HG03520 (cell line): ENCODE results near the gene RTN4R.
"Not testable (repeated sequence)": the region's sequence is repeated elsewhere in the genome, so short reads cannot be mapped to it uniquely, and the experiment has no call there.

Source experiments
- ATAC-seq: cut with Tn5 transposase; IDR thresholded peaks from one replicate; pipeline ENCODE4 v1.9.1; 2021; ENCODE audit warnings: mild to moderate bottlenecking, moderate library complexity; ENCODE audit not compliant: unreplicated experiment

The RTN4R gene

GRCh38 chr22:20272700-20273099 lies 4.6 kb upstream of the RTN4R start:
- ATAC-seq: no peak

DNA sequence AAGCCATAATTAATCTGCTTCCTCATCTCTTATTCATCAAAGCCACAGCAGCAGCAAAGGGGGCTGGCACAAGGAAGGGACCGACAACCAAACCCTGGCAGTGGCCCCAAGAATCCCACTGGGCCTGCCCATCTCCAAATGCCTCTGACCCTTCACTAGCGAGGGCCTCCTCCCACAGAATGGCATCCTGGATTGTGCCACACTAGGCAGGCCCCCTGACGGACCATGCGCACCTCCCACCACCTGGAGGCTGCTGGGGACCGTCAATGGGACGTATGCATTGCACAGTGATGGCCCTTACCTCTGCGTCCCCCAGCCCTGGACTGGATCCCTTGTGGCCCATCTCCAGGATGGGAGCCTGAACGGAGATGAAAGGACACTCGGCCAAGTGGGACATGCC lies 4.1 kb upstream of the RTN4R start:
- no peak for ATAC-seq

GRCh38 chr22:20271114-20271994 lies 3.2 kb upstream of the RTN4R start:
- ATAC-seq: no peak

DNA sequence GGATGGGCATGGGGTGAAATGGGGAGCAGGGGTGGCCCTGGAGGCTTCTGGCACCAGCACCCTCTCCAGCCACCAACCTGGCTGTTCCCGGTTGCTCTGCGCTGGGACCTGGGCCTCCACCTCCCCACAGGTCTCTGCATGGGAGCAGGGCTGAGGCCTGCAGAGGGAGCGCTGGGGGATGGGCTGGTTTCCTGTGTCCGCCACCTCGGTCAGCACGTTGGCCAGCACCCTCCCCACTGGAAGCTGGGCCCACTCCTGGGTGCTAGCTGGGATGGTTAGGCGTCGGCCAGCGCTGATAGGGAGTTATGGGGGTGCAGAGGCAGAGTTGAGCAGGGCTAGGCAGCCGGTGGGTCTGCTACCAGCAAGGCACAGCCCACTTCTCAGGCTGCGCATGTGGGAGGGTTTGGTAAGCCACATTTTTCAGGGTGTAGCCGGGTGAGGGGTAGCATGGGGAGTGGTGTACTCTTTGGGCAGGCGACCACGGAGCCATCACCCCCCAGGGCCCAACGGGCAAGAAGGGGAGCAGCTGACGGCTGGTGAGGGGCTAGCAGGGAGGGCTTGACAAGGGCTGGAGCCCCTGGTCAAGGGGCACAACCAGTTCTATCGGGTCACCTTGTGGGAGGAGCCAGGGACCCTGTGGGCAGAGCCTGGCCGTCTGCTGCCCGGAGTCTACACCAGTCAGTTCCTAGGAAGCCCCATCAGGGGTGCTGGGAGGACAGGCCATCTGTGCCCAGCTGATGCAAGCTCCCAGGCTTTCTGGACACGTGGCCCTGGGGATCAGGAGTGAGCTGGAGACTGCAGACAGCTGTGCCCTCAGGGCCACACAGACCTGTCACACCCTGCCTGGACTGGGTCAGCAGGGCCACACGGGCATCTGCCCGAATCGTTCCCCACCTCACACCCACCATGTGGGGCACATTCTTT lies 2.3 kb upstream of the RTN4R start:
- ATAC-seq: not testable (repeated sequence)

DNA sequence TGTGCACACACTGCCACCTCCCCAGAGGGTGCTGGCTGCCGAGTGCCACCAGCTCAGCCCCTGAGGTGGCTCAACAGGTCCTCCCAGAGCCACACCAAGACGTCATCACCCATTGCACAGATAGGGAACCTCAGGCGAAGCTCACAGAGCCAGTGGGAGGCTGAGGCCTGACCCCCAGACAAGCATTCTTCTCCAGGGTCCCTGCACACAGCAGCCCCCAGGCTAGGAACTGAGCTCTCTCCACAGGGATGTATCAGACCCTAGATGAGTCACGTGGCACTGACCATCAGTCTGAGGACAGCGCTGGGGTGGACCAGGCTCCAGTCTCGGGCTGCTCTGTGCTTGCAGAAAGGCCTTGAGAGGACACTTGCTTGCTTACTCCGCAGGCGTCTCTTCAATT lies 1.6 kb upstream of the RTN4R start:
- ATAC-seq: not testable (repeated sequence)

- not testable (repeated sequence) for ATAC-seq
These were observed 1.1 kb upstream of the RTN4R start for GRCh38 chr22:20269201-20269600.

DNA sequence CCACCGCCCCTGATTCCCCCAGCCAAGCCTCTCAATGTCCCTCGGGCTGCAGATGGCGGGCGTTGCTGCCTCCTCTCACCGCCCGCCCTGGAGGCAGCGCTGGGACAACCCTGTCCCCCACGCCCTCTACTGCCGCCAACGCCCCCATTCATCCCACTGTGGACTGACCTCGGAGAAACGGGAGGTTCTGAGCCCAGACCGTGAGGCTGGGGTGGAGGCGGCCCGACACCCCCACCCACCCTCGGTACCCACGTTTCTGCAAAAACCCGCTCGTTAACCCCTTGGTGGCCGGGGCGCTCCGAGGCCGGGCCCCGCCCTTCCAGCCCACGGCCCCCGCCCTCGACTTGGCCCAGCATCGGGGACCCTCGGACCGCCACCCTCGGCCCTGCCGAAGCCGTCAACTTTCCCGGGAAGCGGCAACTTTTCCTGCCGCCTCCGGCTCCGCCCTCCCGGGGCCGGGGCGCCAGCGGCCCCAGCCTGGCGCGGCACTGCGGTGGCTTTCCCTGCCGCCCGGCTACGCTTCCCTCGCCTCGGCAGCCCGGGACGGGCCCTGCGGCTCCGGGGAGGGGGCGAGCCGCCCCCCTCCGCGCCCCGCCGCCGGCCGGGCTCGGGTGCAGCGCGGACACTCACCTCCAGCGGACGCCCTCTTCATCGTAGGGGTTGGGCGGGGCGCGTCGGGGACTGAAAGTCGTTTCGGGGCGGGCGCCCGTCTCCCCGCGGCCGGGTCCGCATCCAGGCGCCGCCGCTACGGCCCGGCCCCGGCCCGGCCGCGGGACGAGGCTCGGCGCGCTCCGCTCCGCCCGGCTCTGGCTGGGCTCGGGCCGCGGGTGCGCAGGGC lies 458 bp downstream of the RTN4R start:
- ATAC-seq: no peak

DNA sequence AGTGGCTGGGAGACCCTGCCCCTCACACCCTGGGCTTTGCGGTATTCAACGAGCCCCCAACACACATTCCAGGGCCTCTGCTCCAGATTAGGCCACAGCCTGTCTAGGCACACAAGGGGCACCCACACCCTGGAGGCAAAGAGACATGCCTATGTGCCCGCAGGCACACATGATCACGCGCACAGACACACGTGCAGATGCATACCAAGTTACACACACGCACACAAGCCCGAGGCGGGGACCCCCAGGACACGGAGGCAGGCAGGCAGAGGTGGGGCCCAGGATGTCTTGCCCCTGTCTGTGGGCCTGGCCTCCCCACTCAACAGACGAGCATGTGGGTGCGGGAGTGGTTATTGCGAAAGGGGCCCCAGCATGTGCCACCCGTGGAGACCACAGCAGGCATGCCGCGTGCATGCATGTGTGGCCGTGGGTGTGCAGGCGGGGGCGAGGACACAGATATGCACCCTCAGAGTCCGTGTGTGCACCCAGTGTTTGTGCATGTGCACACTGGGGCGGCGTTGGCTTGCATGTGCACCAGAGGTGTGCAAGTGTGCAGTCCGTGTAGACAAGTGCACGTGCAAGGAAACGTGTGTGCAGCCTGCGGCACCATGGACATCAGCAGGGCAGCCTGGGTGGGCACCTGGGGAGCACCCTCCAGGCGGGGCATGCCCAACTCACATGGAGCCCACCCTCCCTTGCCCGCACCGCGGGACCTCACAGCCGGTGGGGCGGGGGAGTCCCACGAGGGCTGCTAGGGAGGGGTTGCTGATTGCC lies 1.3 kb downstream of the RTN4R start:
- ATAC-seq: not testable (repeated sequence)

- ATAC-seq: not testable (repeated sequence)
These were observed 2.1 kb downstream of the RTN4R start for GRCh38 chr22:20265772-20266666.

- ATAC-seq: no peak
These were observed 3.3 kb downstream of the RTN4R start for GRCh38 chr22:20264614-20265452.

DNA sequence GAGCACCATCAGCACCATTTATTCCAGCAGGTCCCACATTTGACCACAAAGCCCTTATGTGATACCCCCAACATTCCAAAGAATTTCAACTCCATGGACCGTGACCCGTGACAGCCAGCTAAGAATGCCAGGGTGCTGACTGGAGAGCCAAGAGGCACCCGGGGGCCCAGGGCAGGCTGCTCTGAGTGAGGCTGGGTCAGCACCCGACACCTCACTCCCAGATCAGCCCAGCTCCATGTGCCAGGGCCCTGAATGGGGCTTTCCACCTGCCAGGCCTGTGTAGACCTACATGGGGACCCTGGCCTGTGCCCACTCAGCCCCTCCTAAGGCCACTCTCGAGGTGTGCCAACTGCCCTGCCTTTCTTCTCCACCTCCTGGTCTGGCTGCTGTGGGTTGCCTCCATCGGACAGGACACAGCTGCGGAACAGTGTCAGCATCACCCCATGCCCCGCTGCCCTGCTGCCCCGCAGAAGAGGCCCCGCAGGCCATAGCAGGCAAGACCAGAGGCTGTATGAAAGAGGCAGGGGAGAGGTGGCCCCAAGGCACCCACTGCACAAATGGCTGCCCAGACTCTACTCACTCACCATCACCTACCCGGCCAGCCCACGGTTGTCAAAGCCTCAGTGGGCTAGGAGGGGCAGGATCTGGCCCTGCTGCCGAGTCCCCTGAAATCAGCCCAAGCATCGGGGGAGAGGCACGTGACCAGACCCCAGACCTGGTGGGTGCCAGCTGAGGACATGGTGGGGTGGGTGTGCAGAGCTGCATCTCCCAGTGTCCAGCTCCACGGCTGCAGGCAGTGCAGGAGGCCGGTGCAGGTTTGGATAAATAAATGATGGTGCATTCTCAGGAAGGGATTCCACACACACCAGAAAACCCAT lies 4.5 kb downstream of the RTN4R start:
- ATAC-seq: not testable (repeated sequence)

DNA sequence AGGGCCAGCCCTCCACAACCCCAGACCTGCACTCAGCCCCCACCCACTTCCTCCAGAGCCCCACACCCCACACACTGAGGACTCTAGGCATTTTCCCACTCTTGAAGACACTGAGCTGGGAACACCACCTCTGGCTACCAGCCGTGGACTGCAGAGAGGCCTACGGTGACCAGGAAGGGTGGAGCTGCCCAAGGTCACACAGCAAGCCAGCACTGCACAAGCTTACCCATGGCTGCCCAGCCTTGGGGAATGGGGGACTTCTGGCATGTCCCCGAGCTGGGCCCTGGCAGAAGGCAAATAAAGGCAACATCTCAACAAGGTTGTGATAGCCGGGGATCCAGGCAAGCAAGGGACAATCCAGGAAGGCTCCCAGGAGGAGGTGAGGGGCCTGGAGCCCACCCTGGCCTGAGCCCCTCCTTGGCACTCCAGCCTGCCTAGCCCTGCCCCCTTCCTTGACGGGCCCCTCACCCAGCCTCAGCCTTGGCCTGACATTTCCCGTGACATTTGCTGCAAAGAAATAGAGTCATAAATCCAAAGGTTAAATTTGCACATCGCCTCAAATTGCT lies 5.5 kb downstream of the RTN4R start:
- ATAC-seq: no peak

DNA sequence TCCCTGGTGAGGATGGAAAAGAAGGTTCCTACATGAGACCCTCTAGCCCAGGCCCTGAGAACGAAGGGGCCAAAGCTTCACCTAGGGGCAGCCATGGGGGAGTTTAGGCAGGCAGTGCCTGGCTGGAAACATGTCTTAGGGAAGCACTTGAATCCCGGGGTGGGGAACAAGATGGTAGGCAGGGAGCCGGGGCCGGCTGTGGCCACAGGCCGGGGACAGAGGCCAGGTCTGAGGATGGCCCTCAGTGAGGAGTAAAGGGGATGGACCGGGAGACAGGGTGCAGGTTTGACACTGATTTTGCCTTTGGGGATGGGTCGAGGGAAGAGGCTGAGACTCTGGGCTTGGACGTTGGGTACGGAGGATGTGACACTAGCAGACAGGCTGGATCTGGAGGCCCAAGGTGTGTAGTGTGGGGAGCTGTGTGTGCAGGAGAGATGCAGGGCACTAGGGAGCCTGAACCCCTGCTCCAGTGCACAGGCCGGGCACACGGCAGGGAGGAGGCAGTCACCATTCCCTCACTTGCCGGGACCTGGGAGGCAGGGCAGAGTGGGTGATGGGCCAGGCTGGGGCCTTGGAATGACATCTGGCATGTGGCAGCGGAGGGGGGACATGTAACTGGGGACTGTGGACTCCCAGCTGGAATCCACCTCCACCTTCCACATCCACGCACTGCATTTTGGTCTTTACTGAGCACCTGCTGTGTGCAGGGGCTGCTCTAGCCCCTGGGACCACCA lies 6.1 kb downstream of the RTN4R start:
- ATAC-seq: no peak

DNA sequence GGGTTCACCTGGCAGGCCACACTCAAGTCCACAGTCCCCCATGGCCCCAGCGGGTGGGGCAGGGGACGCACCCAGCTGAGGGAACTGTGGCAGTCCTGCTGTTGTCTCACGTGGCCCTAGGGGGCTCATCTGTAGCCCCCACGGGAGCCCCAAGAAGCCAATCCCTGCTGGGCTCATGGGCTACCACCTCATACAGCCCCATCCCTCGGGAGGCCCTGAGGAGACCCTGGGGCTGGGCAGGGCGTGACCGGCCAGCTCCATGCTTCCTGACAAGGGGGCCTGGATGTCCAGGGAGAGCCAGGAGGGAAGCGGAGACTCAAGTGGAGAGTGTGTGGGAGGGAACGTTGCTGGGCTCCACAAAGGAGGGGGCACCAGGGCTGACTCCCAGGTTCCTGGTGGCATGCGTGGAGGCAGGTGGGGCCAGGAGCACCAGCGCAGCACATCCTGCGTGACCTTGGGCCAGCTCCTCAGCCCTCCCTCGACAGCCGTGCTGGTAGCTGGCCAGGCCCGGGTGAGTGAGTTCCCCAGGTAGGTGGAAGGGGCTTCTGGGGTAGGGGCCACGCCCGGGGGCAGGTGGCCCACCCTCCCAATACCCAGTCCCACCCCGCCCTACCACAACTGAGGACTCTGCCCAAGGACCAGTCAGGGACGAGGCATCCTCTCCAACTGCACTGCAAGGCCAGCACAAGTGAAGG lies 7.9 kb downstream of the RTN4R start:
- no peak for ATAC-seq

- no peak for ATAC-seq
These were observed 8.8 kb downstream of the RTN4R start for GRCh38 chr22:20259327-20259688.
